NOMO-1 (cell line): ENCODE data around the gene UGDH.
A peak's percentile ranks its signal among the peaks of the same experiment; 100 is the strongest.
"Not testable (repeated sequence)": the region's sequence is repeated elsewhere in the genome, so short reads cannot be mapped to it uniquely, and the experiment has no call there.

Source experiments
- DNase-seq, 2 experiments: peaks; one replicate each; lab custom pipeline; 2025; ENCODE audit not compliant: unreplicated experiment in 2 of 2; lab: John Stamatoyannopoulos, UW

The UGDH gene

GRCh38 chr4:39497909-39498726 lies 29.1 kb downstream of the UGDH start:
- no peak for DNase-seq

- no peak for DNase-seq
These were observed 31.6 kb downstream of the UGDH start for GRCh38 chr4:39495446-39496213.

- no peak for DNase-seq
These were observed 32.9 kb downstream of the UGDH start for GRCh38 chr4:39494354-39494753.

- DNase-seq = no peak
These were observed 36.9 kb downstream of the UGDH start for GRCh38 chr4:39490322-39490721.

- DNase-seq = peak; percentile 6 to 9
These were observed 40.9 kb downstream of the UGDH start for GRCh38 chr4:39486221-39486804.

GRCh38 chr4:39484582-39485272 lies 42.5 kb downstream of the UGDH start:
- peak; percentile 65 to 86 for DNase-seq

- DNase-seq = peak; percentile 68 to 78
These were observed 46.1 kb downstream of the UGDH start for GRCh38 chr4:39480902-39481695.

GRCh38 chr4:39480251-39480650 lies 47.0 kb downstream of the UGDH start:
- no peak for DNase-seq

- no peak for DNase-seq
These were observed 50.9 kb downstream of the UGDH start for GRCh38 chr4:39476187-39476895.

GRCh38 chr4:39472396-39472795 lies 54.8 kb downstream of the UGDH start:
- DNase-seq = no peak

GRCh38 chr4:39470402-39470801 lies 56.8 kb downstream of the UGDH start:
- DNase-seq = no peak

- DNase-seq = peak; percentile 68 to 95
These were observed 57.7 kb downstream of the UGDH start for GRCh38 chr4:39469429-39470077.

- DNase-seq = no peak
These were observed 59.8 kb downstream of the UGDH start for GRCh38 chr4:39467464-39467863.

GRCh38 chr4:39466747-39467146 lies 60.5 kb downstream of the UGDH start:
- no peak for DNase-seq

- peak in 1 of 2 experiments; percentile 22 for DNase-seq
These were observed 62.2 kb downstream of the UGDH start for GRCh38 chr4:39464886-39465501.

- DNase-seq = peak; percentile 86 to 93
These were observed 68.5 kb downstream of the UGDH start, which contains the start of the genes LIAS and RPL9 for GRCh38 chr4:39458505-39459300. Gene LIAS, plus strand, starts transcription at chr4:39459056. Its CDS starts 62 bp downstream, at chr4:39459118. Gene RPL9, minus strand, starts transcription at chr4:39458922. Its CDS starts 483 bp downstream, at chr4:39458439.

GRCh38 chr4:39458161-39458504 lies 69.1 kb downstream of the UGDH start:
- not testable (repeated sequence) for DNase-seq
